ENCODE results near the gene SP100.

The SP100 gene

DNA sequence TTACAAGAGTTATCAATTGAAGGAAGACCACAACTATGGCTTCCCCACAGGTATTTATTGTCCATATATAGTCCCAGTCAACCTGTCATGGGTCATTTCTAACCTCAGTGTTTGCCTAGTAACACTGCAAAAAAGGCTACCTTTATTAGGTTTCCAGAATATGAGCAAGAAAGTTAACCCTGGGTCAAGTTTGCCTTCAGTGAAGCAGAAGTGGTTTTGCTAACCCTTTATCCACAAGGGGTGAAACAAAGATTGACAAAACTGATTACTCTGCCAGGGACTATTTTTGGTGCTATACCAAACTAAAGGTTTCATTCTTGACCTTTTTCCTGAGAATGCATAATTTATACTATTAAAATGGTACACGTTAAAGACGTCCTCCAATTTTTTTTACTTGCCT lies 28.8 kb downstream of the SP100 start:
- DNase-seq (ENCODE audit: low read depth) = peak; percentile 43
- TF ChIP-seq, protein P1, sequence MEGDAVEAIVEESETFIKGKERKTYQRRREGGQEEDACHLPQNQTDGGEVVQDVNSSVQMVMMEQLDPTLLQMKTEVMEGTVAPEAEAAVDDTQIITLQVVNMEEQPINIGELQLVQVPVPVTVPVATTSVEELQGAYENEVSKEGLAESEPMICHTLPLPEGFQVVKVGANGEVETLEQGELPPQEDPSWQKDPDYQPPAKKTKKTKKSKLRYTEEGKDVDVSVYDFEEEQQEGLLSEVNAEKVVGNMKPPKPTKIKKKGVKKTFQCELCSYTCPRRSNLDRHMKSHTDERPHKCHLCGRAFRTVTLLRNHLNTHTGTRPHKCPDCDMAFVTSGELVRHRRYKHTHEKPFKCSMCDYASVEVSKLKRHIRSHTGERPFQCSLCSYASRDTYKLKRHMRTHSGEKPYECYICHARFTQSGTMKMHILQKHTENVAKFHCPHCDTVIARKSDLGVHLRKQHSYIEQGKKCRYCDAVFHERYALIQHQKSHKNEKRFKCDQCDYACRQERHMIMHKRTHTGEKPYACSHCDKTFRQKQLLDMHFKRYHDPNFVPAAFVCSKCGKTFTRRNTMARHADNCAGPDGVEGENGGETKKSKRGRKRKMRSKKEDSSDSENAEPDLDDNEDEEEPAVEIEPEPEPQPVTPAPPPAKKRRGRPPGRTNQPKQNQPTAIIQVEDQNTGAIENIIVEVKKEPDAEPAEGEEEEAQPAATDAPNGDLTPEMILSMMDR (IDR thresholded peaks at IDR 0.05; ENCODE audit: insufficient read depth, low read depth, low read length, missing control alignments) = no peak
- no peak overlapping the region for H3K4me3 ChIP-seq (ENCODE audit: low read depth, low read length)

DNA sequence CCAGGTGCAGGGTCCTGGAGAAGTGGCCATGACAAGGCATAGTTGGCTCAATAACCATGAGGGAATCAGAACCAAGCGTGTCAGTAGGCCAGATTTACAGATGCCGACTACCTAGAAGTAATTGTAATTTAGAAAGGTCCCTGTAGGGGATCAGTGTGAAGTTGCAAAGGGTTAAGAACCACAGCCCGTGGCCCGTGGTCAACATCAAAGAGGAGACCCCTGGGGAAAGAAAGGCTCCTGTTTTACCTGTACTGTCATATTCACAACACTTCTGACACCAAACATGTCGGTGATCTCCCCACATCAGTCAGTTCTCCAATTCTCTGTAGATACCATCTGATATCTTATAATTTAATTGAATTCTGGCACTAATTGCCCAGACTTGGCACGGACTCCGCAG lies 31.0 kb downstream of the SP100 start:
- H3K4me3 ChIP-seq (ENCODE audit: low read depth, low read length) = no peak overlapping the region
- DNase-seq (ENCODE audit: low read depth) = peak; percentile 29
- TF ChIP-seq, protein P1 (IDR thresholded peaks at IDR 0.05; ENCODE audit: insufficient read depth, low read depth, low read length, missing control alignments) = no peak

DNA sequence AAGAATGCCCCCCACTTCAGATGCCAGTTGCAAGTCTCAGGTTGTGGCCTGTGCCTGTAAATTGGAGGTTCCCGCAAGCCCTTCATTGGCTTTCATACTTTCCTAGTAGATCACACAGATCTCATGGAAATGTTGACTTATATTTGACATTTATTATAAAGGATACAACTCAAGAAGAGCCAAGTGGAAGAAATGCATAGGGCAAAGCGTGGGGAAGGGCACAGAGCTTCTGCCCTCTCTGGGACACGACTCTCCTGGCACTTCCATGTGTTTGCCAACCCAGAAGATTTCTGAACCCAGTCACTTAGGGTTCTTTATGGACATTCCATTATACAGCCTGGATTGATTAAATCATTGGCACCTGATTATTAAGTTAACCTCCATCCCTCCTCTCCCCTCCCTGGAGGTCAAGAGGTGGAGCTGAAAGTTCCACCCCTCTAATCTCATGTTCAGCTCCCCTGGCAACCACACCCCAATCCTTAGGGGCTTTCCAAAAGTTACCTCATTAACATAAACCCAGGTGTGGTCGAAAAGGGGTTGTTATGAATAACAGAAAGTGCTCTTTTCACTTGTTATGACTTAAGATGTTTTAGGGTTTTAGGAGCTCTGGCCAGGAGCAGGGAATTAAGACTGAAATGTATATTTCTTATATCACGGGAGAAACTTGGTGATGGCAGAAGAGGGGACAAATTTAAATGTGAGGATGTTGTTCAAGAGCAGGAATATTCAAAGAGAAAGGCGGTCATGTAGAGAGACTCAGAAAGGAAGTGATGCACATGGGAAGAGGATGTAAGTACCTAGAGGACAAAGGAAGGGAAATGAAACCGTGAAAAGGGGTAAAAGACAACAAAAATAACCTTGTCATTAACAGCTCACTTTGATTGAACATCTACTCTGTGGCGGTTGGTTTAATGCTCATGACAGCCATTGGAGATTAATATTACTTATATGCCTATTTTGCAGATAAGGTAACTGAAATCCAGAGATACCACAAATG lies 31.8 kb downstream of the SP100 start:
- DNase-seq (ENCODE audit: low read depth) = peak; percentile 89
- TF ChIP-seq, protein P1 (IDR thresholded peaks at IDR 0.05; ENCODE audit: insufficient read depth, low read depth, low read length, missing control alignments) = no peak
- peak overlapping the region; percentile 18 for H3K4me3 ChIP-seq (ENCODE audit: low read depth, low read length)

DNA sequence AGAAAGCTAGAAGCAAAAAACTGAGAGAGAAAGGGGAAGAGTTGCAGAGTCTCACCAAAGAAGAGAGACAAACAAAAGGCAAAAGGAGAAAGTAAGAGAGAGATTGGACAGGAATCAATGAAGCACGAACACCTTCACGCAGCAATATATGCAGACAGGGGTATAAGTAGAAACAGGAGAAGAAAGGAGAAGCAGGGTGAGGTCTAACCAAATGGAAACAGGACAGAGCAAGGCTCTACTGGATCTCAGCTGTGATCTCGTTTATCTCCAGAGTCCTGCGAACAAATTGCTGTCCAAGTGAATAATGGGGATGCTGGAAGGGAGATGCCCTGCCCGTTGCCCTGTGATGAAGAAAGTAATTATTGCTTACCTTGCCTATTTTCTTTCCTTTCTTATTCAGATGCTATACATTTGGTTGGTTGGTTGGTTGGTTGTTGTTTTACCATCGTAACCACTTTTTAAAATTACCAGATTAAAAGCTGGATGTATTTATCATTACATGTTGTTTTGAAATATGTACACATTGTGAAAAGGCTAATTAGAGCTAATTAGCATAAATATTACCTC lies 34.0 kb downstream of the SP100 start:
- H3K4me3 ChIP-seq (ENCODE audit: low read depth, low read length) = no peak overlapping the region
- no peak for DNase-seq (ENCODE audit: low read depth)
- TF ChIP-seq, protein P1 (IDR thresholded peaks at IDR 0.05; ENCODE audit: insufficient read depth, low read depth, low read length, missing control alignments) = no peak

DNA sequence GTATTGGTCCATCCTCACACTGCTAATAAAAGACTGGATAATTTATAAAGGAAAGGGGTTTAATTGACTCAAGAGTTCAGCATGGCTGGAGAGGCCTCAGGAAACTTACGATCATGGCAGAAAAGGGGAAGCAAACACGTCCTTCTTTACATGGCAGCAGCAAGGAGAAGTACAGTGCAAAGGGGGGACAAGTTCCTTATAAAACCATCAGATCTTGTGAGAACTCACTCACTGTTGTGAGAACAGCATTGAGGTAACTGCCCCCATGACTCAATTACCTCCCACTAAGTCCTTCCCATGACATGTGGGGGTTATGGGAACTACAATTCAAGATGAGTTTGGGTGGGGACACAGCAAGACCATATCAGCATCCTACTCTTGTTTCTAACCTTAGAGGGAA lies 37.0 kb downstream of the SP100 start:
- TF ChIP-seq, protein P1 (IDR thresholded peaks at IDR 0.05; ENCODE audit: insufficient read depth, low read depth, low read length, missing control alignments) = no peak
- DNase-seq (ENCODE audit: low read depth) = no peak
- no peak overlapping the region for H3K4me3 ChIP-seq (ENCODE audit: low read depth, low read length)

DNA sequence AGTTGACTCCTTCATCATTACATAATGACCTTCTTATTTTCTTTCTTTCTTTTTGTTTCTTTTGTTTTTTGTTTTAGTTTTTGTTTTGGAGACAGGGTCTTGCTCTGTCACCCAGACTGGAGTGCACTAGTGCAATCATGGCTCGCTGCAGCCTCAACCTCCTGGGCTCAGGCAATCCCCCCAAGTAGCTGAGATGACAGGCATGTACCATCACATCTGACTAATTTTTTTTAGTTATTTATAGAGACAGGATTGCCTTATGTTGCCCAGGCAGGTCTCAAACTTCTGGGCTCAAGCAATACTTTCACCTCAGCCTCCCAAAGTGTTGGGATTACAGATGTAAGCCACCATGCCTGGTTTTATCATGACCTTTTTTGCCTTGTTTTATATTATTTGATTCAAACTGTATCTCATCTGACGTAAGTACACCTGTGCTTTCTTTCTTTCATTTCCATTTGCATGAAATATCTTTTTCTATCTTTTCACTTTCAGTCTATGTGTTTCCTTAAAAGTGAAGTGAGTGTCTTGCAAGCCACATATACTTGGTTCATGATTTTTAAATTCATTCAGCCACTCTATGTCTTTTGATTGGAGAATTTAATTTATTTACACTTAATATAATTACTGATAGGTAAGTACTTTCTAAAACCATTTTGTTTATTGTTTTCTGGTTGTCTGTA lies 39.1 kb downstream of the SP100 start:
- TF ChIP-seq, protein P1 (IDR thresholded peaks at IDR 0.05; ENCODE audit: insufficient read depth, low read depth, low read length, missing control alignments) = no peak
- no peak overlapping the region for H3K4me3 ChIP-seq (ENCODE audit: low read depth, low read length)
- DNase-seq (ENCODE audit: low read depth) = peak; percentile 45
